HCT116 (cell line): ENCODE data around the gene ISOC2. TPM values are rescaled to one million over a fixed set of nuclear protein-coding genes. Genes with fewer than 3 reads are reported as not detected.

Experiments
- ATAC-seq: fragments of 200-7000 bp; cut with Tn5 transposase; 2 replicates; pipeline ENCODE4 v1.9.1; 2020; ENCODE audit warnings: mild to moderate bottlenecking, moderate library complexity
- BruUV-seq: library from RNA; stranded (reverse); fragments of 400-500 nt; replicated peaks from 2 replicates; lab custom pipeline; 2021; lab: Mats Ljungman, UMichigan
- CTCF ChIA-PET: fragments of 300-600 bp; sonication (Branson Sonifier 250); formaldehyde crosslinking; loops from one replicate; lab custom pipeline; 2021; ENCODE audit warnings: antibody characterized with exemption; lab: Charles Lee
- POLR2A ChIA-PET: fragments of 300-600, 350-600 bp; sonication (Branson Sonifier 250); formaldehyde crosslinking; loops from one replicate; lab custom pipeline; 2021; ENCODE audit warnings: antibody characterized with exemption; lab: Charles Lee
- RAD21 ChIA-PET, 2 experiments: fragments of 300-600 bp; sonication (Branson Sonifier 250); formaldehyde crosslinking; loops; one replicate each; lab custom pipeline; 2023; ENCODE audit warnings: low total read pairs in 2 of 2; ENCODE audit not compliant: uncharacterized antibody in 2 of 2, unreplicated experiment in 2 of 2, low non-redundant PET in 1 of 2; lab: Charles Lee
- DNase-seq: peaks from one replicate; pipeline ENCODE4 v3.0.0-alpha.2; 2010; ENCODE audit warnings: low read depth, low spot score
- H2AFZ ChIP-seq: fragments of 200-600 bp; shearing (Covaris generic), sonication (generic); 2 replicates; pipeline ENCODE4 v1.6.1; 2017; ENCODE audit warnings: low read depth, mixed run types, mixed read lengths, antibody characterized with exemption, low read length; ENCODE audit not compliant: poor library complexity, severe bottlenecking
- H3K27ac ChIP-seq: 2 replicates; pipeline ENCODE4 v1.5.1; 2012; ENCODE audit warnings: low read depth, low read length
- H3K27me3 ChIP-seq: fragments of 200-600 bp; sonication (generic); 2 replicates; pipeline ENCODE4 v1.6.1; 2016; ENCODE audit warnings: mixed run types, low read length, mixed read lengths; ENCODE audit not compliant: insufficient read depth
- H3K36me3 ChIP-seq, 2 experiments: fragments of 200-500 bp in 1 of 2; fragments of 200-600 bp in 1 of 2; sonication (Bioruptor generic) in 1 of 2; sonication (generic) in 1 of 2; 2 replicates each; pipeline versions ENCODE4 v1.5.1 to v1.6.1; 2014 to 2016; ENCODE audit warnings: low read length in 2 of 2, inconsistent platforms in 1 of 2, mixed read lengths in 1 of 2, mixed run types in 1 of 2; ENCODE audit not compliant: insufficient read depth in 2 of 2, control insufficient read depth in 1 of 2
- H3K4me1 ChIP-seq, 2 experiments: fragments of 200-600 bp in 1 of 2; sonication (generic) in 1 of 2; 2 replicates each; pipeline versions ENCODE4 v1.5.1 to v1.6.1; 2012 to 2017; ENCODE audit warnings: low read length in 2 of 2, inconsistent platforms in 1 of 2, mild to moderate bottlenecking in 1 of 2, mixed read lengths in 1 of 2, mixed run types in 1 of 2, moderate library complexity in 1 of 2; ENCODE audit not compliant: insufficient read depth in 2 of 2, control insufficient read depth in 1 of 2
- H3K4me2 ChIP-seq: fragments of 200-600 bp; sonication (generic); 2 replicates; pipeline ENCODE4 v1.6.1; 2017; ENCODE audit warnings: mixed run types, low read length, mixed read lengths
- H3K4me3 ChIP-seq, 2 experiments: fragments of 200-600 bp in 1 of 2; sonication (generic) in 1 of 2; replicated peaks in 1 of 2; 2 replicates each; pipeline ENCODE4 v1.5.1; 2011 to 2016; ENCODE audit warnings: low read length in 2 of 2, control low read depth in 1 of 2, low read depth in 1 of 2, mild to moderate bottlenecking in 1 of 2, mixed read lengths in 1 of 2, mixed run types in 1 of 2
- H3K79me2 ChIP-seq: fragments of 200-600 bp; sonication (generic); 2 replicates; pipeline ENCODE4 v1.6.1; 2017; ENCODE audit warnings: mild to moderate bottlenecking, mixed run types, low read length, moderate library complexity, mixed read lengths; ENCODE audit not compliant: insufficient read depth
- H3K9ac ChIP-seq: fragments of 200-600 bp; sonication (generic); 2 replicates; pipeline ENCODE4 v1.6.1; 2016; ENCODE audit warnings: low read length, mixed read lengths
- H3K9me2 ChIP-seq: fragments of 200-600 bp; sonication (generic), shearing (Covaris generic); 2 replicates; pipeline ENCODE4 v1.6.1; 2017; ENCODE audit warnings: mixed run types, mild to moderate bottlenecking, moderate library complexity; ENCODE audit not compliant: insufficient read depth
- H3K9me3 ChIP-seq, 2 experiments: fragments of 200-500 bp in 1 of 2; fragments of 200-600 bp in 1 of 2; sonication (Bioruptor generic) in 1 of 2; sonication (generic) in 1 of 2; 2 replicates each; pipeline ENCODE4 v1.6.1; 2014 to 2017; ENCODE audit warnings: low read length in 2 of 2, mixed read lengths in 2 of 2, inconsistent platforms in 1 of 2, low read depth in 1 of 2, mild to moderate bottlenecking in 1 of 2, mixed run types in 1 of 2, moderate library complexity in 1 of 2; ENCODE audit not compliant: control insufficient read depth in 1 of 2, insufficient read depth in 1 of 2
- H4K20me1 ChIP-seq: fragments of 200-600 bp; sonication (generic), shearing (Covaris generic); 2 replicates; pipeline ENCODE4 v1.6.1; 2017; ENCODE audit warnings: mixed run types, mild to moderate bottlenecking, moderate library complexity; ENCODE audit not compliant: insufficient read depth
- ELF1 ChIP-seq: IDR thresholded peaks from 2 replicates; pipeline ENCODE4 v1.6.1; 2012; ENCODE audit warnings: low read depth, borderline replicate concordance
- EZH2 ChIP-seq: fragments of 200-600 bp; sonication (generic); IDR thresholded peaks from 2 replicates; pipeline ENCODE4 v1.6.1; 2017; ENCODE audit warnings: antibody characterized with exemption, mixed run types
- EZH2phosphoT487 ChIP-seq: fragments of 200-600 bp; IDR thresholded peaks from 2 replicates; pipeline ENCODE4 v1.6.1; 2018; ENCODE audit warnings: antibody characterized with exemption, borderline replicate concordance
- FOSL1 ChIP-seq: IDR thresholded peaks from 2 replicates; pipeline ENCODE4 v1.6.1; 2012; ENCODE audit warnings: low read depth
- JUND ChIP-seq: IDR thresholded peaks from 2 replicates; pipeline ENCODE4 v1.6.1; 2012
- POLR2A ChIP-seq: IDR thresholded peaks from 2 replicates; pipeline ENCODE4 v1.7.0; 2011; ENCODE audit warnings: borderline replicate concordance; ENCODE audit not compliant: insufficient read depth, insufficient read length; ENCODE audit errors: extremely low read depth
- RAD21 ChIP-seq: IDR thresholded peaks from 2 replicates; pipeline ENCODE4 v1.6.1; 2012; ENCODE audit warnings: low read depth, mild to moderate bottlenecking
- REST ChIP-seq: IDR thresholded peaks from 2 replicates; pipeline ENCODE4 v1.6.1; 2012; ENCODE audit warnings: low read depth
- SIN3A ChIP-seq: IDR thresholded peaks from 2 replicates; pipeline ENCODE4 v1.6.1; 2012; ENCODE audit warnings: low read depth
- SP1 ChIP-seq: IDR thresholded peaks from 2 replicates; pipeline ENCODE4 v1.6.1; 2012; ENCODE audit warnings: low read depth
- SRF ChIP-seq: IDR thresholded peaks from 2 replicates; pipeline ENCODE4 v1.6.1; 2012; ENCODE audit warnings: low read depth
- ZFX ChIP-seq: fragments of 450-650 bp; IDR thresholded peaks from 2 replicates; pipeline ENCODE4 v1.6.1; 2017
- intact Hi-C: fragments of 100-400 bp; cut with micrococcal nuclease; formaldehyde crosslinking; loops from 2 replicates; pipeline ENCODE4 v1.10.0; 2022
- total RNA-seq: library from RNA; stranded (reverse); gene quantifications from one replicate; pipeline ENCODE4 v1.2.1, GENCODE V29; 2021; ENCODE audit not compliant: unreplicated experiment

Gene ISOC2
- total RNA-seq, 1 experiment from 2014 or later: 56.8 TPM

- CTCF ChIA-PET: no interaction called here
- H3K9me3 ChIP-seq: no peaks in the 10 kb centered on the region
- no peaks in the 10 kb centered on the region for H3K9me2 ChIP-seq
- ATAC-seq: no peak
- POLR2A ChIA-PET: interaction anchor here (1.2 kb wide), 1 partner anchor 8 kb away, joined by 4 read pairs; the partner anchor contains the start of gene NAT14
- no peak overlapping the region for H3K4me3 ChIP-seq
- H4K20me1 ChIP-seq: no peaks in the 10 kb centered on the region
- H3K79me2 ChIP-seq: no peaks in the 10 kb centered on the region
- RAD21 ChIA-PET: no interaction called here
- no peak overlapping the region for H3K4me2 ChIP-seq
- H3K27me3 ChIP-seq: no peaks in the 10 kb centered on the region
- no peak overlapping the region for H3K27ac ChIP-seq
- no TSS peak for BruUV-seq
- no peak overlapping the region for H2AFZ ChIP-seq
- H3K36me3 ChIP-seq: no peaks in the 10 kb centered on the region
- H3K9ac ChIP-seq: no peak overlapping the region
- no peak for DNase-seq
- intact Hi-C loops: no loop called here
- TF ChIP-seq JUND (no peak), POLR2A (no peak), RAD21 (no peak), ZFX (no peak), EZH2phosphoT487 (no peak), SRF (no peak), ELF1 (no peak), SIN3A (no peak), EZH2 (no peak), SP1 (no peak), REST (no peak), FOSL1 (no peak)
- peaks cover 0 to 11% of the 10 kb centered on the region in 2 experiments; a peak in 1 of 4 replicates for H3K4me1 ChIP-seq
Measured at GRCh38 chr19:55493052-55493644, 31.7 kb upstream of the ISOC2 start.
